Astrocyte of the spinal cord (primary cell): Measurements from ENCODE around the gene AATF.

Experiments used
- DNase-seq: peaks from one replicate; pipeline ENCODE4 v3.0.0; 2011; ENCODE audit warnings: low read depth, low spot score
- H3K4me3 ChIP-seq: 2 replicates; pipeline ENCODE4 v1.5.1; 2011; ENCODE audit warnings: low read depth, mild to moderate bottlenecking, low read length, moderate library complexity
- in situ Hi-C: cut with HindIII; loops from 2 replicates; pipeline ENCODE4 v1.10.0; 2017; ENCODE audit warnings: low sequenced_read_pairs
- TF ChIP-seq, protein P1 (sequence below): IDR thresholded peaks from 2 replicates; pipeline ENCODE4 v1.5.1; 2012; ENCODE audit warnings: low read depth, mild to moderate bottlenecking, low read length, inconsistent platforms

AATF gene

GRCh38 chr17:36930583-36930900, 18.2 kb upstream of the AATF start:
- no peak for DNase-seq
- TF ChIP-seq, protein P1, sequence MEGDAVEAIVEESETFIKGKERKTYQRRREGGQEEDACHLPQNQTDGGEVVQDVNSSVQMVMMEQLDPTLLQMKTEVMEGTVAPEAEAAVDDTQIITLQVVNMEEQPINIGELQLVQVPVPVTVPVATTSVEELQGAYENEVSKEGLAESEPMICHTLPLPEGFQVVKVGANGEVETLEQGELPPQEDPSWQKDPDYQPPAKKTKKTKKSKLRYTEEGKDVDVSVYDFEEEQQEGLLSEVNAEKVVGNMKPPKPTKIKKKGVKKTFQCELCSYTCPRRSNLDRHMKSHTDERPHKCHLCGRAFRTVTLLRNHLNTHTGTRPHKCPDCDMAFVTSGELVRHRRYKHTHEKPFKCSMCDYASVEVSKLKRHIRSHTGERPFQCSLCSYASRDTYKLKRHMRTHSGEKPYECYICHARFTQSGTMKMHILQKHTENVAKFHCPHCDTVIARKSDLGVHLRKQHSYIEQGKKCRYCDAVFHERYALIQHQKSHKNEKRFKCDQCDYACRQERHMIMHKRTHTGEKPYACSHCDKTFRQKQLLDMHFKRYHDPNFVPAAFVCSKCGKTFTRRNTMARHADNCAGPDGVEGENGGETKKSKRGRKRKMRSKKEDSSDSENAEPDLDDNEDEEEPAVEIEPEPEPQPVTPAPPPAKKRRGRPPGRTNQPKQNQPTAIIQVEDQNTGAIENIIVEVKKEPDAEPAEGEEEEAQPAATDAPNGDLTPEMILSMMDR, result no peak
- in situ Hi-C loops, result no loop called here
- H3K4me3 ChIP-seq, result no peak overlapping the region

DNA sequence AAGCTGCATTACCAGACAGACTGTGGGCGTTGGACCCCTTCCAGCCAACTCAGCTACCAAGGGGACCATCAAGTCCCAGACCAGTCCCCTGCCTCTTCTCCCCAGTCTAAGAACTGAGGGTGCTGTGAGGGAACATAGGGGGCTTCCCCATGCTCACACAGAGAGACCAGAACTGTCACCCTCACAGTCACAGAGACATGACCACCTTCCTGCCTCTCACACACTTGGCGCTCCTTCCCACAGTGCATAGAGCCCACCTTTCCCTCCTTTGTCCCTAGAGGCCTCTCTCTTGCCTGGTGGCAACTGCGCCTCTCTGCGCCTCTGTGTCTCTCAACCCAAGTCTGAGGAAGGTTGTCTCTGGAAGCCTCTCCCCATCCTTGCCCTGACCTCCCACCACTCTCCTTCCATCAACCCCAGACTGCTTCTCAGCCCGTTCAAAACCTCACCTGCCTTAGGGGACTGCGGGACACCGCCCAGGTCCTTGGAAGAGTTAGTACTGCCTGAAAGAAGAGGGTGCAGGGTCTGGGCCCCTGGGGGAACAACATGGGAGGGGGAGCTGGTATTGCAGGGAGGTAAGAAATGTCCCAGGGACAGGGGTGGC, 17.6 kb upstream of the AATF start:
- DNase-seq, result no peak
- TF ChIP-seq, protein P1, result no peak
- H3K4me3 ChIP-seq, result no peak overlapping the region
- in situ Hi-C loops, result no loop called here

DNA sequence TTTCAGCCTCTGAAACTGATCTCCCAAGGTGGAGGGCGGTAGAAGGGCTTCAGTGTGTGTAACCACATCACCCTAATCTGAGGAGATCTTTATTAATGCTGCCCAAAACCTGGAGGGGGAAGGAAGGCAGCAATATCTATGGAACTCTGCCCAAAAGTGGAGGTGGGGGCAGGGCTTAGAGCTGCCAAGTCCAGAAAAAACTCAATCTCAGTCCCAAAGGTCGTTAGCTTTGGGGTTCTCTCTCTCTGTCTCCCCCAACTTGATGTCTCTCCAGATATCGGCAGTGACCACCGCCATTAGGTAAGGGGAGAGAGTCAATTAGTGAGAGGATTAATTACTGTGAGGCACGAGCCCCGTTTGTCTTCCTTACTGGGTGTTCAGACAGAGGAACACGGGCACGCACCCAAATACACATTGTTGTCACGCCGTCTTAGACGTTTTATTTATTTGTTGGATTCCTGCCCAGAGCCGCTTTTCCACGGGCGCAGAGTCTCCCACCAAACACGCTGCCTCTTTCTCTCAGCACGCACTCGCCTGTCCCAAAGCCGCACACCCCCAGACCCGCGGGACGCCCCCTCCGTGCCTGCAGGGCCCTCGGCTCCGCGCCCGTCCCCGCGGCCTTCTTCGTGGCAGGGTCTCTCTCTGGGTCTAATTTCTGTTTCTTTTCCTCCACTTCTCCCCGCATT, 16.9 kb upstream of the AATF start:
- no peak overlapping the region for H3K4me3 ChIP-seq
- in situ Hi-C loops, result no loop called here
- TF ChIP-seq, protein P1, result no peak
- no peak for DNase-seq

GRCh38 chr17:36932383-36932693, 16.4 kb upstream of the AATF start:
- H3K4me3 ChIP-seq, result no peak overlapping the region
- in situ Hi-C loops, result no loop called here
- DNase-seq, result no peak
- TF ChIP-seq, protein P1, result no peak

GRCh38 chr17:36932694-36933511, 15.9 kb upstream of the AATF start:
- DNase-seq, result no peak
- H3K4me3 ChIP-seq, result no peak overlapping the region
- TF ChIP-seq, protein P1, result no peak
- in situ Hi-C loops, result no loop called here

DNA sequence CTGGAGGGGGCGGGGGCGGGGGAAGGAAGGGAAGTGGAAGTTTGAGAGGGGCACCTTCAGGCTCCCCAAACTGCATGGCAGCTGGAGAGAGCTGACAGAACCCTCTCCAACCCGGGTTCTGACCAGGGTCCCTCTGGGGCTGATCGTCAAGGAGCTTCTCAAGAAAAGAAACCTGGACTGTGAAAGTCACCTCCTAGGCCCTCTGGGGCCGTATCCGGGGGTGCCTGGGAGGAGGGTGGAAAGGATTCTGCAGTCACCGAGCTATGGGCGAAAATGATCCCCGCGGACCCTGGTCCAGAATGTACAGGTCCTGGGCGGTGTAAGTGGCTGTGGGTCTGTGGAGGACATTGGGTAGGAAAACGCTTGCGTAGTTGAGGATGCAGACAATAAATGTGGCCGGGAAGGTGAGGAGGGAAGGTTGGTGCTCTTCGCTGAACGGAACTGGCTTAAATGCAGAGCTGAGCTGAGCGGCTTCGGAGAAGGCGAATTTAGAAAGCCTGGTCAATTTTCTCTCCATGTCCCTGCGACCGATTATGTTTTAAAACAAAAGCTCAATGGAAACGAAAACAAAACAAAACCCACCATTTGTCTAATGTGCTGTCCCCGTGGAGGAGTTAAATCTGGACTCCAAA, 15.1 kb upstream of the AATF start:
- TF ChIP-seq, protein P1, result no peak
- DNase-seq, result no peak
- H3K4me3 ChIP-seq, result no peak overlapping the region
- in situ Hi-C loops, result no loop called here
